Epithelial cell of prostate (primary cell): Measurements from ENCODE around the gene SLC10A6.

ENCODE experiments used
- DNase-seq: peaks from one replicate; pipeline ENCODE4 v3.0.0-alpha.2; 2011; ENCODE audit warnings: low read depth, low spot score
- H3K27ac ChIP-seq: fragments of 450-650 bp; 2 replicates; pipeline ENCODE4 v1.5.1; 2017; ENCODE audit warnings: mild to moderate bottlenecking

Gene SLC10A6

GRCh38 chr4:86810847-86811246 is 38.3 kb downstream of the SLC10A6 start:
- DNase-seq, result no peak
- H3K27ac ChIP-seq, result no peak overlapping the region

GRCh38 chr4:86809809-86810208 is 39.4 kb downstream of the SLC10A6 start:
- no peak for DNase-seq
- H3K27ac ChIP-seq, result no peak overlapping the region

- no peak overlapping the region for H3K27ac ChIP-seq
- no peak for DNase-seq
These were observed 58.1 kb downstream of the SLC10A6 start for GRCh38 chr4:86791126-86791525.

- H3K27ac ChIP-seq, result no peak overlapping the region
- no peak for DNase-seq
These were observed 60.4 kb downstream of the SLC10A6 start for GRCh38 chr4:86788826-86789225.

- no peak for DNase-seq
- H3K27ac ChIP-seq, result no peak overlapping the region
These were observed 71.0 kb downstream of the SLC10A6 start for GRCh38 chr4:86778175-86778574.

- H3K27ac ChIP-seq, result no peak overlapping the region
- no peak for DNase-seq
These were observed 74.1 kb downstream of the SLC10A6 start for GRCh38 chr4:86775061-86775460.
